ENCODE measurements around the gene ZNF622. TPM values are rescaled to one million over a fixed set of nuclear protein-coding genes. Genes with fewer than 3 reads are reported as not detected.

ZNF622 gene
- total RNA-seq, 1 experiment from 2014 or later: 34.0 TPM

DNA sequence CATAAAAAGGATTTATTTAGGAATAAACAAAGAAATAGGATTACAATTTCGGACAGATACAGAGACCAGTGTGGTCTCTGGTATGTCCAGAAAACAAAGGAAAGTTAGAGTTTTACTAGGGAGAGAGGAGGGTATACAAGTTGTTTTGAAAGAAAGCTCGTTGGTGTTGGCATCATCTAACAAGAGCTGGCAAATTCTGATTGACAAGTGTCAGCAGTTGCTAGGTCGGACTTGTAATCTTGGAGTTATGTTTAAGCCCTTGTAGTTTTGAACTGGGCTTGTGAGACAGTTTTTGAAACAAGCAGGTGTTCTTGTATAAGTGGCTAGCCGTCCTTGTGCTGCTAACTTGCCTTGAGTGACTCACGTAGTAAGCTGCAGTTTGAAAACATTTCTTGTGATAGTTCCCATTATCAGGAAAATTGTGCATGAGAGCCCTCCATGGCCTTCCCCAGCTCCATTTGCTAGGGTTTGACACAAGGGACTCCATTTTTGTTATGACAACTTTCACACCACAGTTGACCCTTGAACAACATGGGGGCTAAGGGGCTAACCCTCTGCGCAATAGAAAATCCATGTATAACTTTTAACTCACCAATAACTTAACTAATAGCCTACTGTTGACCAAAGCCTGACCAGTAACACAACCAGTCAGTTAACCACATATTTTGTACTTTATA, 48.1 kb downstream of the ZNF622 start:
- intact Hi-C loops (cut with micrococcal nuclease): no loop called here
- DNase-seq (ENCODE audit: unreplicated experiment): no peak
- Mint-ChIP-seq H3K36me3 (ENCODE audit: insufficient read depth, unreplicated experiment) (no peaks in the 10 kb centered on the region), H3K27ac (ENCODE audit: low read depth, unreplicated experiment) (no peak overlapping the region), H3K9me3 (ENCODE audit: unreplicated experiment) (no peaks in the 10 kb centered on the region), H3K4me1 (ENCODE audit: insufficient read depth, unreplicated experiment) (no peaks in the 10 kb centered on the region), H3K4me3 (ENCODE audit: unreplicated experiment) (no peak overlapping the region), H3K27me3 (ENCODE audit: insufficient read depth, unreplicated experiment) (peaks cover 35% of the 10 kb centered on the region)
- POLR2A ChIA-PET: no interaction called here
- BruUV-seq (replicated peaks): no TSS peak
- CTCF ChIA-PET: interaction anchor here (0.6 kb wide), 1 partner anchor 1752 kb away, joined by 3 read pairs; no protein-coding TSS in a partner anchor
- TF ChIP-seq, protein P1, sequence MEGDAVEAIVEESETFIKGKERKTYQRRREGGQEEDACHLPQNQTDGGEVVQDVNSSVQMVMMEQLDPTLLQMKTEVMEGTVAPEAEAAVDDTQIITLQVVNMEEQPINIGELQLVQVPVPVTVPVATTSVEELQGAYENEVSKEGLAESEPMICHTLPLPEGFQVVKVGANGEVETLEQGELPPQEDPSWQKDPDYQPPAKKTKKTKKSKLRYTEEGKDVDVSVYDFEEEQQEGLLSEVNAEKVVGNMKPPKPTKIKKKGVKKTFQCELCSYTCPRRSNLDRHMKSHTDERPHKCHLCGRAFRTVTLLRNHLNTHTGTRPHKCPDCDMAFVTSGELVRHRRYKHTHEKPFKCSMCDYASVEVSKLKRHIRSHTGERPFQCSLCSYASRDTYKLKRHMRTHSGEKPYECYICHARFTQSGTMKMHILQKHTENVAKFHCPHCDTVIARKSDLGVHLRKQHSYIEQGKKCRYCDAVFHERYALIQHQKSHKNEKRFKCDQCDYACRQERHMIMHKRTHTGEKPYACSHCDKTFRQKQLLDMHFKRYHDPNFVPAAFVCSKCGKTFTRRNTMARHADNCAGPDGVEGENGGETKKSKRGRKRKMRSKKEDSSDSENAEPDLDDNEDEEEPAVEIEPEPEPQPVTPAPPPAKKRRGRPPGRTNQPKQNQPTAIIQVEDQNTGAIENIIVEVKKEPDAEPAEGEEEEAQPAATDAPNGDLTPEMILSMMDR (IDR thresholded peaks at IDR 0.05; ENCODE audit: unreplicated experiment): no peak

- ChIA-PET POLR2A (no interaction called here), CTCF (interaction anchor here (1.0 kb wide), 1 partner anchor 254 kb away, joined by 4 read pairs; no protein-coding TSS in a partner anchor)
- H3K4me3 Mint-ChIP-seq (ENCODE audit: unreplicated experiment): no peak overlapping the region
- TF ChIP-seq, protein P1 (IDR thresholded peaks at IDR 0.05; ENCODE audit: unreplicated experiment): no peak
- no peak overlapping the region for H3K27ac Mint-ChIP-seq (ENCODE audit: low read depth, unreplicated experiment)
- H3K36me3 Mint-ChIP-seq (ENCODE audit: insufficient read depth, unreplicated experiment): no peaks in the 10 kb centered on the region
- no TSS peak for BruUV-seq (replicated peaks)
- no peaks in the 10 kb centered on the region for H3K9me3 Mint-ChIP-seq (ENCODE audit: unreplicated experiment)
- DNase-seq (ENCODE audit: unreplicated experiment): no peak
- intact Hi-C loops (cut with micrococcal nuclease): no loop called here
- no peaks in the 10 kb centered on the region for H3K4me1 Mint-ChIP-seq (ENCODE audit: insufficient read depth, unreplicated experiment)
- H3K27me3 Mint-ChIP-seq (ENCODE audit: insufficient read depth, unreplicated experiment): peaks cover 13% of the 10 kb centered on the region
Observed at GRCh38 chr5:16414861-16415260, 50.7 kb downstream of the ZNF622 start.

- ChIA-PET POLR2A (interaction anchor here (0.6 kb wide), 1 partner anchor 1045 kb away, joined by 3 read pairs; no protein-coding TSS in a partner anchor), CTCF (no interaction called here)
- Mint-ChIP-seq H3K4me1 (ENCODE audit: insufficient read depth, unreplicated experiment) (no peaks in the 10 kb centered on the region), H3K4me3 (ENCODE audit: unreplicated experiment) (no peak overlapping the region), H3K36me3 (ENCODE audit: insufficient read depth, unreplicated experiment) (no peaks in the 10 kb centered on the region), H3K27me3 (ENCODE audit: insufficient read depth, unreplicated experiment) (peaks cover 4% of the 10 kb centered on the region), H3K27ac (ENCODE audit: low read depth, unreplicated experiment) (no peak overlapping the region), H3K9me3 (ENCODE audit: unreplicated experiment) (no peaks in the 10 kb centered on the region)
- intact Hi-C loops (cut with micrococcal nuclease): no loop called here
- TF ChIP-seq, protein P1 (IDR thresholded peaks at IDR 0.05; ENCODE audit: unreplicated experiment): no peak
- no peak for DNase-seq (ENCODE audit: unreplicated experiment)
- no TSS peak for BruUV-seq (replicated peaks)
Observed at GRCh38 chr5:16413166-16413860, 52.3 kb downstream of the ZNF622 start.

DNA sequence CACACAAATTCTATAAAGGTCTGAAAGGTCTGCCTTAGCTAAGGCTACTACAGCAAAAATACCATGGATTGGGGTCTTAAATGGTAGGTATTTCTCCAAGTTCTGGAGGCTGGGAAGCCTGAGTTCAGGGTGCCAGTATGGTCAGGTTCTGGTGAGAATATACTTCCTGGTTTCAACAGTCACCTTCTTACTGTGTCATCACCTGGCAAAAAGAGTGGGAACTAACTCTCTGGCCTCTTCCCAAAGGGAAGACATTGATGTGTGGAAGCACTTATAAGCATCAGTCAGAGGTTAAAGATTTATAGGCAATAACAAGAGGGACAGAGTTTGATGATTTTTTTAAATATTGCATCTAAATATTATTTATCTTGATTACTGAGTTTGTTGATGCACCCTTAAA, 53.0 kb downstream of the ZNF622 start:
- Mint-ChIP-seq H3K27me3 (ENCODE audit: insufficient read depth, unreplicated experiment) (no peaks in the 10 kb centered on the region), H3K27ac (ENCODE audit: low read depth, unreplicated experiment) (no peak overlapping the region), H3K4me1 (ENCODE audit: insufficient read depth, unreplicated experiment) (no peaks in the 10 kb centered on the region), H3K9me3 (ENCODE audit: unreplicated experiment) (no peaks in the 10 kb centered on the region), H3K36me3 (ENCODE audit: insufficient read depth, unreplicated experiment) (no peaks in the 10 kb centered on the region), H3K4me3 (ENCODE audit: unreplicated experiment) (no peak overlapping the region)
- BruUV-seq (replicated peaks): no TSS peak
- TF ChIP-seq, protein P1 (IDR thresholded peaks at IDR 0.05; ENCODE audit: unreplicated experiment): no peak
- intact Hi-C loops (cut with micrococcal nuclease): no loop called here
- ChIA-PET POLR2A (interaction anchor here (0.7 kb wide), 1 partner anchor 234 kb away, joined by 4 read pairs; no protein-coding TSS in a partner anchor), CTCF (interaction anchor here (0.7 kb wide), 1 partner anchor 29 kb away, joined by 4 read pairs; no protein-coding TSS in a partner anchor)
- DNase-seq (ENCODE audit: unreplicated experiment): no peak
